NCI-H128 (cell line): ENCODE measurements around the gene OGFR.

ENCODE experiments used
- DNase-seq: peaks from one replicate; lab custom pipeline; 2025; ENCODE audit not compliant: unreplicated experiment; lab: John Stamatoyannopoulos, UW

The OGFR gene

DNA sequence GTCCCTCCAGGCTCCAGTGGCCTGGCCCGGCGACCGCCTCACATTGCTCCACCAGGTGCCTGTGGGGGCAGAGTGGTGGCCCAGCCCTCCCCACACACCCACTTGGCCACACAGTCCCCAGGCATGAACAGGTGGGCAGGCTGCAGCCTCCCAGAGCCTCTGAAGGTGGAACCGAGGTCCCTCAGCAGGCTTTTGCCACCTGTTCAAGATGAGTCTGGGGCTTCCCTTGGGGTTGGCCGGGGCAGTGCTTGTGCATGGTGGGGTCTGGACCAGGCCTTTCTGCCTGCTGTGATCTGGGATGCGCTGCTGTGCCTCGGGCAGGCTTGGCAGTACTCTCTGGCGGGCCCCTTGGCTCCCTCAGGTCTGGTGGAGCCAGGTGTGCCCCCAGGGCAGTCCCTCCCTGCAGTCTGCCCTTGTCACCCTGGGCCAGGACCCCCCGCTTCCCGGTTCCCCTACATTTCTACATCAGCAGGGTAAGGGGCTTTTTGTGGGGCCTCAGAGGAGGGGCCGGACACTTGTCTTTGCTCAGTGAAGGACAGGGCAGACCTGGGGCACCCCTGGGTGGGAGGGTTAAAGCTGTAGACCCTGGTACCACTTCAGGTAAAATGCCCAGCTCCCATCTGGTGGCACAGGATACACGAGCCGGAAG, 9.5 kb downstream of the OGFR start:
- DNase-seq = no peak

DNA sequence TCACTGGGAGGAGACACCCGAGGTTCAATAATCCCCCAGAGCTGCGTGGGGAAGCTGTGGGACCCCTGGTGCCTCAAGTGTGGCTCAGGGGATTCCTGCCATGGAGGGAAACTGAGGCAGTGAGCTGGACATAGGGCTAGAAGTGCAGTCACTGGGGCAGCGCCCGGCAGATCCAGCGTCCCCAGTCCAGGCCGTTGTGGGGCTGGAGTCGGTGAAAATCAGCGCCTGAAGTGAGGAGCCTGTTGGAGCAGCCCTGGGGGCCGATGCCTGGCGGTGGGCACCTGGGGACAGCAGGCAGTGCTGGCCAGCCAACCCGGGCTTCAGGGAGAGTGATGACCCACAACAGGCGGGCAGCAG, 10.1 kb downstream of the OGFR start:
- DNase-seq = no peak

DNA sequence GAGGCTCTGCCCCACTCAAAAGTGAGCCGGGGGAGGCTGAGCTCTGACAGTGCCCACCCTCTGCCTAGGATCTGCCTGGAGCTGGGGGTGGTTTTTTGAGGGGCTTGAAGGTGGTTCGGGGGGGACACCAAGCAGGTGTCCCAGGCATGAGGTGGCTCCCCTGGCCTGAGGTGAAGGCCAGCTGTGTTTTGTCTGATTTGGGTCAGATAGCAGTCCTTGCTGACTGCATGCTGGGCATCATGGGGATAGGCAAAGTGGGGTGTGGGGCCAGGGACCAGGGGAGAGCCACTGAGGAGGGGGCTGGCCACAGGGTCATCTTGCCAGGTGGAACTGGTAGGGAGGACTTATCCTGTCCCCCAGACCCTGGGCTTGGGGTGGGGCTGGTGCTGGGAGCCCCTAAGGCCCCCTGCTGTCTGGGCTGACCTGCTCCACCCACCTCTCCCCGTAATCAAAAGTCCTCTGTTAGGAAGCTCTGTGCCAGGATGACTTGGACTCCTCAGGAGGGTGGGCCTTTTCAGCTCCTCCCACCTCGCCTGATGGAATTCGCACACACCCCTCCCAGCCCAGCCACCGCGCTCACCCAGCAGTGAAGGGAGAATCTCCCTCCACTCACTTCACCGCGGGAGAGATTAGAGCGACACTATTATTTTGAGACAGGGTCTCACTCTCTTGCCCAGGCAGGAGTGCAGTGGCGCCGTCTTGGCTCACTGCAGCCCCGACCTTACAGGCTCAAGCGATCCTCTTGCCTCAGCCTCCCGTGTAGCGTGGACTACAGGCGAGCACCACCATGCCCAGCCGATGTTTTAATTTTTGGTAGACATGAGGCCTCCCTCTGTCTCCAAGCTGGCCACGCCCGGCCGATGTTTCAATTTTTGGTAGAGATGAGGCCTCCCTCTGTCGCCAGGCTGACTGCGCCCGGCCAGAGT, 10.7 kb downstream of the OGFR start:
- no peak for DNase-seq

DNA sequence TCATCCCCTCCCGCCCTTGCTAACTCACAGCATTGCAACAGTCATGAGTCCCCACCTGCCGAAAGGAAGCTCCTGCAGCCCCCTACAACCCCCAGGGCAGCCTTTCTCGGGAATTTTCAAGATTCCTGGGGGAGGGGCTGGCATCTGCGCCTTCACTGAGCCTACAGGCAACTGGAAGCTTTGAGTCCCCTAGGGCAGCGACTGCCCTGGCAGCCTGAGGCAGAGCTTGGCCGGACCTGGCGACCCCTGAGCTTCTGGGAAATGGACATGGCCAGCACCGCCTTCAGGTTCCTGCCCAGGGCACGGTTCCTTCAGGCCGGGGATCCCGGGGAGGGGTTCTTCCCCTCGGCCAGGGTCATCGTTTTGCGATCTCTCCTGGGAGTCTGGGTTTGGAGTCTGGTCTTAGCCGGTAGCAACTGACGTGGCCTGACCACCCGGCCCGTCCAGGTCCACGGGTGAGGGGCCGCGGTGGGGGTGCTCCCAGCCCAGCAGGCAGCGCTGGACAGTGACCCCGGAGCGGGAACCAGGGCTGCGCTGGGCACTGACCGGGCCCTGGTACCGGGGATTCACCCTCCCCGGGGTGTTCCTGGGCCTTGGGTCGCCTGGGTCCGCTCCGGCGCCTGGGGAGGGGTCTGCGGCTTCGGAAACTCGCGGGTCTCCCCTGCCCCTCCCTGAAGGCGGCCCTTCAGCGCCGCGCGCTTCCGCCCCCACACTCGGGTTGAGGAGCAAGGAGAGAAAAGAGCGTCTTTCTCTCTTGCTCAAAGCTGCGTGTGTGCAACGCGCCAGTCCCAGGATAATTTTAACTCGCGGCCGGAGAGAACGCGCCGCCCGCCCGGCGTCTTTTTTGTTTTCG, 11.6 kb downstream of the OGFR start:
- no peak for DNase-seq

DNA sequence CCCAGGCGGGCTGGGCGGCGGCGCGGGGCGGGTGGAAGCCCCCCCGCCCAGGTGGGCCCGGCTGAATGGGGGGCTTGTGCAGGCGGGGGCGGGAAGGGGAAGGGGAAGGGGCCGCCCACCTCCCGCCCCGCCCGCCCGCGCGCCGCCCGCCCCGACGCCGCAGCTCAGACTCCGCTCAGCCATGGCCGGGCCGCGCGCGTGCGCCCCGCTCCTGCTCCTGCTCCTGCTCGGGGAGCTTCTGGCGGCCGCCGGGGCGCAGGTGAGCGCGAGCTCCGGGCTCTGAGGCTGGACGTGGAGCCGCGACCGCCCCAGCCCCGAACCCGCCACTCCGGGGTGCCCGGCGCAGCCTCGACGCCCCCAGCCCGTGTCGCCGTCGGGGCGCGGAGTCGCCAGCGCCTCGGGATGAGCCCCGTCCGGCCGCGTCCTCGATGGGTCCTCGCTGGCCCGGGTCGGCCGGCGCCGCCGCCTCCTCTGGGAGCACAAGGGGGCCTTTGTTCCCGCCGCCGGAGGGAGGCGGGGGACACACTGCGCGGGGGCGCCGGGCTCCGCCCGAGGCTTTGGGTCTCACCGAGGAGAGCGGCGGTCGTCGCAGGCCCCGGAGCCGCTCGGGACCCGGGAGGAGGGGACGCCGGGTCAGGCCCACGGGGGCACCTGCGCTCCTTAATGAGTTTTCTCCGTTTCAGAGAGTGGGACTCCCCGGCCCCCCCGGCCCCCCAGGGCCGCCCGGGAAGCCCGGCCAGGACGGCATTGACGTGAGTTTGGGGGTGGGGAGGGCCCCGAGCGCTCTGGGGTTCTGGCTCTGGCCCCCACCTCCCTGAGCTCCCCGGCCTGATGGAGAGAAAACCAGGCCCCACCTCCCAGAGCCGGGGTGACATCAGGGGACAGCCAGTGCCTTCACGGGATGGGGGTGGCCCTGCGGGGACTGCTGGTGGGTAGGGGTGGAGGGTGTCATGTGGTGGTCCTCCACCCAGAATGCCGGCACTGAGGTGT, 12.5 kb downstream of the OGFR start, which contains the start of gene COL9A3:
COL9A3 (plus strand) TSS at position 167 of the 990 bp plus-strand sequence; CDS start at position 182, 15 bp downstream.
- DNase-seq = no peak

DNA sequence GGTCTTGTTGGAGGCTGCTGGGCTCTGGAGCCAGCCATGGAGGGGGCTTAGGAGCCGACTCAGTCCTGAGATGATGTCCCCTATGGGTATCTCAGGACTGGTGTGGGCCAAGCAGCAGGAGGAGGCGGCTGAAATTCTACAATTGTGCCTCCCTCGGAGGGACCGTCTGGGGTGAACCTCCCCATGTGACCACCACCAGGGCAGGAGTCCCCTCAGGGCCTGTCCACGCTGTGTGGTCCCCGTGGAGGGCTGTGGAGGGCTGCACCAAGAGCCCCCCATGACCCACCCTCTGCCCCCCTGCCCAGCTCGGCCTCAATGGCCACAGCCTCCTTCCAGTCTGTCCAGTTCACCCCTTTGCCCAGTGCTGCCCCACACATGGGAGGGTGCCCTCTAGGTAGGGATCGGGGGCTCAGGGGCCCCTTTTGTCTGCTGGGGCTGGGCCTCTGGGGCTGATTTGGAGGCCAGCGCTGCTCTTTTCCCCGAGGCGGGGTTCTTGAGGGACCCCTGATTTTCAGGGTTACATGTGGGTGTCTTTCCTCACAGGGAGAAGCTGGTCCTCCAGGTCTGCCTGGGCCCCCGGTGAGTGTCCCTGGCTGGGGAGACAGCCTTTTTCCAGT, 13.4 kb downstream of the OGFR start:
- no peak for DNase-seq

DNA sequence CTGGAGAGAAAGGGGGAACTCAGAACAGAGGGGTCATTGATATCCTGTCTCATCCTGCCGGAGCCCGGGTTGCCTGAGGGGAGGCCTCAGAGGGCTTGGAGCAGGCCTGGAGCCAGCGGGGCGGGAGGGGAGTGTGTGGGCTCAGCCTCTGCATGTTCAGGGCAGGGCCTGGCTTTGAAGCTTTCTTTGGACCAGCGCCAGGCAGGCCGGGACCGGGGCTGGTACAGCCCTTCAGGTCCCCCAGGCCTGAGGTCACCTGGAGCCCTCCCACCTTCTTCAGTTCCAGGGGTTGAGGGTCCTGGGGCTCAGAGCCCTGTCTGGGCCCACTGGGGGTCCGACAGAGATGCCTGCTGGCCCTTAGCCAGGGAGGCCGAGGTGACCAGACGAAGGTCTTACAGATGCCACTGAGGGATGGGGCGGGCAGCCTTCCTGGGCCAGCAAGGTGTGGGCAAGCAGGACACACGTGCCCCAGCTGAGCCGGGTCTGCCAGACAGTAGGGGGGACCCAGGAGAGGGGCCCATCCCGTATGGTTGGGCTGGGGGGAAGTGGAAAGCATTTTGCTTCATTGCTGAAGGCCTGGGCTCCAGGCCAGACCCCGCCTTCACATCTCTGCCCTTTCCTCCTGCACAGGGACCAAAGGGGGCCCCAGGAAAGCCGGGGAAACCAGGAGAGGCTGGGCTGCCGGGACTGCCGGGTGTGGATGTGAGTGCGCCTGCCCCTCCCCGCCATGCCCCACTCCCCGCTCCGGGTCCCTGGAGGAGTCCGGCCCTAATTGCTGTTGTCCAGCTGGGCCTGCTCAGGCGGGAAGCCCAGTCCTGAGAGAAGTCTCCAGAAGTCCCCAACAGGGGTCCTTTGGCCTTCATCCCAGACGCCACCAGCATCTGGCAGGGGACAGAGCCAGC, 14.2 kb downstream of the OGFR start:
- DNase-seq = no peak

DNA sequence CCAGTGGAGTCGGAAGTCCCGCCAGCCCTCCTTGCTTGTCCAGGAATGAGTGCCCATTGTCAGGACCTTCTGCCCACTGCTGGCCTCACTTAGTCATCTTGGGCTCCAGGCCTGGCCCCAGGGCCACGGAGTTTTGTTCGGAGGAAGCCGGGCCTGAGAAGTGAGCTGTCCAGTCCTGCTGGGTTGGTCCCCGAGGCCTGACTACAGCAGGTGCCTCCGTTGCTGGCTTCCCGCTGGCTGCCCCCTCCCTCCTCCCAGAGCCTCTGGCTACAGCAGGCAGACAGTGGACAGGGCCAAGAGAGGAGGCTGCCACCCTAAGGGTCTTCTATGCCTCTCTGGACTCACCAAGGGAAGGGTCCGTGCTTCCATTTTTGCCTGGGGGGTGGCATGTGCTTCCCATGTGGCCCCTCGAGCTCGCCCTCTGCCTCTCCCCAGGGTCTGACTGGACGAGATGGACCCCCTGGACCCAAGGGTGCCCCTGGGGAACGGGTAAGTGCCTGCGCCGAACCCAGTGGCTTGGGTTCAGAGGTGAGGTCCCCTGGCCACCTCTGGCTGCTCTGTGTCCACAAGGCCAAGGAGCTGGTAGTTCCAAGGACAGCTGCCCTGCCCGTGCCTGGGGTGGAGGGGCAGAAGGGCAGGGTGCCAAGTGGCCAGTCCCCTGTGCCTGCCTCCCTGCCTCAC, 15.0 kb downstream of the OGFR start:
- DNase-seq = no peak

DNA sequence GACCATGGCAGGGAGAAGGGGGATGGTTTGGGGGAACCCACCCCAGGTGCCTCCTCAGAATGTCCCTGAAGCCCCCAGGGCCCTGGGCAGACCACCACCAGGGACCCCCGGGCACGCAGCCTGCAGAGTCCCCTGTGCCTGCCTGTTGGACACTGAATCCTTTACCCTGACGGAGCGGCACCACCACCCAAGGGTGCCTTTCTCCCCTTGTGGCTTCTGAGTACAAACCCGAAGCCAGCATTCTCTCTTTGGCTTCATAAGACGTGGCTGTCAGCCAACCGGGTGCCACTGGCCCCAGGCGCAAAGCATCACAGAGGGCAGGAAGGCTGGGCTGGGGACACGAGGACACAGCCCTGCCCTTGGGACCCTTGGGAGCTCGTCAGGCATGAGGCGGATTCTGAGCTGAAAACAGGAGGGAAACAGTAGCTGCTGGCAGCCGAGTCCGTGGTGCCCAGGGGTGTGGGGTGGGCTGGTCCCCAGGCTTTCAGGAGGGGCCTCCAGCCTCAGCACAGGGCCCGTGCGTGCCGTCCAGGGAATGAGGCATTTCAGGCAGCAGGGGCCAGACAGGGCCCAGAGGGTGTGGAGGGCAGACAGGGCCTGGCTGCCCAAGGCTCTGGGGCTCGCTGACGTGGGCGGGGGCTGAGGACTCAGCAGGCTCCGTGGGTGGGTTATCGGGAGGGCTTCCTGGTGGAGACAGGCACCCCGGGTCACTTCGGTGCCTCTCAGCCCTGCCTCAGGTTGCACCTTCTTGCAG, 15.8 kb downstream of the OGFR start:
- no peak for DNase-seq

DNA sequence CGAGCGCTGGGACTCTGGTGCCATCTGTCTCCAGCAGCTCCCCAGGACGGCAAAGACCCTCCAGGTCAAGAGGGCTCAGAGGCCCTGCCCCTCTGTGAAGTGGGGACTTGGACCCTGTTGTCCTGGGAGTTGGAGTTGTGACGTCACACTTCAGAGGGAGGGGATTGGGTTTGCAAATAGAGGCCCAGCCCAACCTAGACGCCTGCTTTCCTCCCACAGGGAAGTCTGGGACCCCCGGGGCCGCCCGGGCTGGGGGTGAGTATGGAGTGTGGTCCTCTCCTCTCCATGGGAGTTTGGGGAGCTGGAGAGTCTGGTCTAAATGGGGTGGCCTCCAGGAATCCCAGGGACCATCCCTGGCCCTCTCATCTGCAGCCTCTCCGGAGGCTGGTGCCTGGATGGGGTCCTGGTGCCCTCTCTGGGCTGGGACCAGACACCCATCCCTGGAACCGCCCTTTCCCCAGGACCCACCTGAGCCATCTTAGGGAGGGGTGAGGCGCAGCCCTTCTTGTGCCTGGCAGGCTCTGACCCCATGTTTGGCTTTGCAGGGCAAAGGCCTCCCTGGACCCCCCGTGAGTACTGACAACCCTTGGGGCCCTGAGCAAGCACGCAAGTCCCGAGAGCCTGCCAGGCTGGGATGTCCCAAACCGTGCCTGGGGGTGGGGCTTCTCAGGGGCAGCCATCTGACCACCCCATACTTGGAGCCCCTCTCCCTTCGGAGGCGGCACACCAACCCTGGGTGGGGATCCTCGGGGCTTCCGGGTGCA, 16.5 kb downstream of the OGFR start:
- no peak for DNase-seq

DNA sequence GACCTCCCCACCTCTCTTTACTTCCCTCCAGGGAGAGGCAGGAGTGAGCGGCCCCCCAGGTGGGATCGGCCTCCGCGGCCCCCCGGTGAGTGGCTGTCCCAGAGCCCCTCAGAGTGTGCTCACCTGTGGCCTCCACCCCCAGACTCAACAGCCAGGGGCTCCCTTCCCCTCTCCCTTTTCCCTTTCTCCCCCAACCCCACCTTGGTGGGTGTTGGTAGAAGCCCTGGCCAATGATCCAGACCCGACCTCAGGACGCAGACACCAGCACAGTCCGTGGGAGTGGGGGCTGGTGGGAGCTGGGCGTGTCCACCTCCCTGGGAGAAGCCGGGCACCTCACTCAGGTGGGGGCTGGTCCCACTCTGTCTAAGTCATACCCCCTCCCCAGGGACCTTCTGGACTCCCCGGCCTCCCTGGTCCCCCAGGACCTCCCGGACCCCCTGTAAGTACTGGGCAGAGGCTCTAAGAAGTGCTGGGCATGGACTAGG, 17.1 kb downstream of the OGFR start:
- no peak for DNase-seq

DNA sequence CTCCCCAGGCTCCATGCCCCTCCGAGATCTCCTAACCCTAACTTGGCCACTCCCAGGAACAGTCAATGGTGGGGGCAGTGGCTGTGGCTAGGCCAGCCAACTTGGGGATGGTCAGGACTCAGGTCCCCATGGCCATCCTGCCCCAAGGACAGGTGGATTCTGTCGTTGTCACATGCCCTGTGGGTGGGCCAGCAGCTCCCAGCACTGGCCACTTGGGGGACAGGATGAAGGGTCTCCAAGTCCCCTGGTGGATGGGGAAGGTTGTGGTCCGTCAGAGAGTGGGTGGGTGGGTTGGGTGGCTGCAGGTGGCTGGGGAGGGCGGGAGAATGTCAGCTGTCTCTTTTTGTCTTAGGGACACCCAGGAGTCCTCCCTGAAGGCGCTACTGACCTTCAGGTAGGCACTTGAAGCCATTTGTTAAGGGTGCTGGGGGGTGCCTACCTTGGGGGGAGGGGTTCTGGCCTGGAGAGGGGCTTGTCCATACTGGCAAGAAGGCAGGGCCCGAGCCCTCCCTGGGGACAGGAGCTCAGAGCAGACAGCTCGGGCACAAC, 17.7 kb downstream of the OGFR start:
- DNase-seq = no peak

DNA sequence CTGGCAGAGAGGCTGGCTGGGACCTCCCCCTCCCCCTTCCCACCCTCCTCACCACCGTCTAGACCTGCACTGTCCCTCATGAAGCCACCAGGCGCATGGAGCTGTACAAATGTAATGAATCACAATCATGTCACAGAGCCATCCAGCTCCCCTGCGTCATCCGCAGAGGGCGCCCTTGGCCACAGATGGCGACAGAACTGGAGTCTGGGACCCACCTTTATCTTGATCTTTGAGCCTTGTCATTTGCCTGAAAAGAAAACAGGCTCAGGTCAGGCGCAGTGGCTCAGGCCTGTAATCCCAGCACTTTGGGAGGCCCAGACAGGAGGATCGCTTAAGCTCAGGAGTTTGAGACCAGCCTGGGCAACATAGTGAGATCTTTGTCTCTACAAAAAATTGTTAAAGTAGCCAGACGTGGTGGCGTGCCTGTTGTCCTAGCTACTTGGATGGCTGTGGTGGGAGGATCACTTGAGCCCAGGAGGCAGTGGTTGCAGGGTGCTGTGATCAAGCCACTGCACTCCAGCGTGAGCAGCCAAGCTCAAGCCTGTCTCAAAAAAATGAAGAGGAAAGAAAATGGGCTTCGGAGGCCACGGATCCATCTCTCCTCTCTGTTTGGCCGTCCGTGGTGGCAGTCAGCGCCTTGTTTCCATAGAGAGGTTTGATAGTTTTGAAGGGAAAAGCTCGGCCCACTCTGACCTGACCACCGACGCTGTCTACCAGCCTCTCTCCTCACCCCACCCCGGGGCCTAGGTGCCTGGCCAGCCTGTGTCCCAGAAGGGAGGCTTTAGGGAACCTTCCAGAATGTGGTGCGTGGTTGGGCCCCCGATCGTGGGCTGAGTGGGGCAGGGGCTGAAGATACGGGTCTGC, 18.4 kb downstream of the OGFR start:
- no peak for DNase-seq

DNA sequence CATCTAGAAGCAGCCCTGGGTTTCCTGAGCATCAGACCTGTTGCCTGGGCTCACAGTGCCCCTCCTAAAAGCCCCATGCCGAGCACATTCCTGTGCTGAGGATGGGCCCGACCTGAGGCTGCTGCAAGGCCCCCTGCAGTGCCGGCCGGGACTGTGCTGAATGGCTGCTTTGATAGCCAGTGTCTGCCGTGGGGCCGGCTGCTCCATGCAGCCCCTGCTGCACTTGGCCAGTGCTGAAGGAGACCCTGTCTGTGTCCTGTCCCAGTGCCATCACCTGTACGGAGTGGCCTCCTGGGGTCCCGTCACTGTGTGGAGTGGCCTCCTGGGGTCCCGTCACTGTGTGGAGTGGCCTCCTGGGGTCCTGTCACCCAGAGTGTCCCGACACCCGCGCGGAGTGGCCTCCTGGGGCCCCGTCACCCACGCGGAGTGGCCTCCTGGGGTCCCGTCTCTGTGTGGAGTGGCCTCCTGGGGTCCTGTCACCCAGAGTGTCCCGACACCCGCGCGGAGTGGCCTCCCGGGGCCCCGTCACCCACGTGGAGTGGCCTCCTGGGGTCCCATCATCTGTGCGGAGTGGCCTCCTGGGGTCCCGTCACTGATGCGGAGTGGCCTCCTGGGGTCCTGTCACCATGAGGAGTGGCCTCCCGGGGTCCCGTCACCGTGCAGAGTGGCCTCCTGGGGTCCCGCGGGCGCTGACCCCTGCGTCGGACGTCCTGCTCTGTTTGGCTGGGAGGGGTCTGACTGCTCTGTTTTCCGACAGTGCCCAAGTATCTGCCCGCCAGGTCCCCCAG, 19.2 kb downstream of the OGFR start:
- no peak for DNase-seq
